Ovary (tissue), 3 donors: ENCODE data around the gene UBA3.

Source experiments
- EP300 ChIP-seq: sonication (generic); formaldehyde crosslinking; IDR thresholded peaks from one replicate; pipeline ENCODE4 v1.6.1; 2017; ENCODE audit warnings: antibody characterized with exemption
- POLR2A ChIP-seq: fragments of 450-650 bp; IDR thresholded peaks from one replicate; pipeline ENCODE4 v1.6.1; 2017; ENCODE audit warnings: antibody characterized with exemption, mild to moderate bottlenecking, moderate library complexity
- TF ChIP-seq, protein P1 (sequence below), 3 donors: fragments of 450-650 bp in 2 of 3; fragments of 200-600 bp in 1 of 3; IDR thresholded peaks; one replicate each; pipeline versions ENCODE4 v1.5.1 to v1.8.0; 2016 to 2022; ENCODE audit warnings: antibody characterized with exemption in 3 of 3, mild to moderate bottlenecking in 1 of 3
- donor health status: DM: no; HTN: no; CAD: no.

DNA sequence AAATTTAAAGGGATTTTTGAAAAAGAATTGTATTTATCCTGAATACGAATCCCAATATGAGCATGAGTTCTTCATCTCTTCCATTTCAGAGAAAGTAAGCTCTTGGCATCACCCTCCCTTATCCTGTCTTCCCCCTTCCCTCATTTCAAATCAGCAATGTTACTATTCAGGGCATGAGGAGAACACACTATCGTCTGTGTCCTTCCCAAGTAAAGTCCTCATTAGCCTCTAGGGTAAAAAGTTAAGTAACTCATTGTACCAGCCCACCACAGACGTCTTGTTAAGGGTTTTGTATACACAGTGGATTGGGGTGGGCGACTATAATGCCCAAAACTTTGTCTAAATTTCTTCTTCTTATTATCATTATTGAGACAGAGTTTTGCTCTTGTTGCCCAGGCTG, 19.4 kb upstream of the UBA3 start:
- TF ChIP-seq, protein P1, sequence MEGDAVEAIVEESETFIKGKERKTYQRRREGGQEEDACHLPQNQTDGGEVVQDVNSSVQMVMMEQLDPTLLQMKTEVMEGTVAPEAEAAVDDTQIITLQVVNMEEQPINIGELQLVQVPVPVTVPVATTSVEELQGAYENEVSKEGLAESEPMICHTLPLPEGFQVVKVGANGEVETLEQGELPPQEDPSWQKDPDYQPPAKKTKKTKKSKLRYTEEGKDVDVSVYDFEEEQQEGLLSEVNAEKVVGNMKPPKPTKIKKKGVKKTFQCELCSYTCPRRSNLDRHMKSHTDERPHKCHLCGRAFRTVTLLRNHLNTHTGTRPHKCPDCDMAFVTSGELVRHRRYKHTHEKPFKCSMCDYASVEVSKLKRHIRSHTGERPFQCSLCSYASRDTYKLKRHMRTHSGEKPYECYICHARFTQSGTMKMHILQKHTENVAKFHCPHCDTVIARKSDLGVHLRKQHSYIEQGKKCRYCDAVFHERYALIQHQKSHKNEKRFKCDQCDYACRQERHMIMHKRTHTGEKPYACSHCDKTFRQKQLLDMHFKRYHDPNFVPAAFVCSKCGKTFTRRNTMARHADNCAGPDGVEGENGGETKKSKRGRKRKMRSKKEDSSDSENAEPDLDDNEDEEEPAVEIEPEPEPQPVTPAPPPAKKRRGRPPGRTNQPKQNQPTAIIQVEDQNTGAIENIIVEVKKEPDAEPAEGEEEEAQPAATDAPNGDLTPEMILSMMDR (IDR thresholded peaks at IDR 0.05) = no peak
- TF ChIP-seq POLR2A (no peak), EP300 (no peak)
